ENCODE data around the gene IL36B. TPM values are rescaled to one million over a fixed set of nuclear protein-coding genes. Genes with fewer than 3 reads are reported as not detected.

The IL36B gene
- total RNA-seq, 4 donors from 2014 or later, result not detected

DNA sequence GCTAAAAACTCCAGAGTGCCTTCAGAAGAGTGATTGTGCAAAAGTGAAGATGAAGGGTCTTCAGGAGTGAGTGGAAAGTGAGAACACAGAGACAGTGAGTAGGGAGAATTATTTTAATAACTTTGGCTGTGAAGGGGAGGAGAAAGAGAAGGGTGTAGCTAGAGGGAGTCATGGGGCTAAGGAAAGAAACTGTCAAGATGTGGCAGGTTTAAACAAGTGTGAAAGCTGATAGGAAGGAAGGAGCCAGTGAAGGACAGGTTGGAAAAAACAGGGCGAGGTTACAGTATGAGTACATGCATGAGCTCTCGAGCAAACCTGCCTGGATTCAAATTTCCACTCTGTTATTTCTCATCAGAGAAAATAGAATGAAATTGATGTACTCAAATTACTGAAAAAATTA is 32.9 kb upstream of the IL36B start:
- H3K9me3 ChIP-seq, result no peaks in the 10 kb centered on the region
- 77 to 83% methylated on average over 2 of the region's 2 CpGs for WGBS, 2 donors
- no peak overlapping the region for H3K27ac ChIP-seq
- H3K27me3 ChIP-seq, result no peaks in the 10 kb centered on the region
- no peak overlapping the region for H3K4me3 ChIP-seq
- no peak for DNase-seq (ENCODE audit: low spot score in 2 of 2)
- TF ChIP-seq POLR2A (IDR thresholded peaks at IDR 0.05), result no peak
- TF ChIP-seq EP300 (IDR thresholded peaks at IDR 0.05), result no peak
- TF ChIP-seq, protein P1, sequence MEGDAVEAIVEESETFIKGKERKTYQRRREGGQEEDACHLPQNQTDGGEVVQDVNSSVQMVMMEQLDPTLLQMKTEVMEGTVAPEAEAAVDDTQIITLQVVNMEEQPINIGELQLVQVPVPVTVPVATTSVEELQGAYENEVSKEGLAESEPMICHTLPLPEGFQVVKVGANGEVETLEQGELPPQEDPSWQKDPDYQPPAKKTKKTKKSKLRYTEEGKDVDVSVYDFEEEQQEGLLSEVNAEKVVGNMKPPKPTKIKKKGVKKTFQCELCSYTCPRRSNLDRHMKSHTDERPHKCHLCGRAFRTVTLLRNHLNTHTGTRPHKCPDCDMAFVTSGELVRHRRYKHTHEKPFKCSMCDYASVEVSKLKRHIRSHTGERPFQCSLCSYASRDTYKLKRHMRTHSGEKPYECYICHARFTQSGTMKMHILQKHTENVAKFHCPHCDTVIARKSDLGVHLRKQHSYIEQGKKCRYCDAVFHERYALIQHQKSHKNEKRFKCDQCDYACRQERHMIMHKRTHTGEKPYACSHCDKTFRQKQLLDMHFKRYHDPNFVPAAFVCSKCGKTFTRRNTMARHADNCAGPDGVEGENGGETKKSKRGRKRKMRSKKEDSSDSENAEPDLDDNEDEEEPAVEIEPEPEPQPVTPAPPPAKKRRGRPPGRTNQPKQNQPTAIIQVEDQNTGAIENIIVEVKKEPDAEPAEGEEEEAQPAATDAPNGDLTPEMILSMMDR (IDR thresholded peaks at IDR 0.05), result no peak
- no peaks in the 10 kb centered on the region for H3K4me1 ChIP-seq
- no peaks in the 10 kb centered on the region for H3K36me3 ChIP-seq

DNA sequence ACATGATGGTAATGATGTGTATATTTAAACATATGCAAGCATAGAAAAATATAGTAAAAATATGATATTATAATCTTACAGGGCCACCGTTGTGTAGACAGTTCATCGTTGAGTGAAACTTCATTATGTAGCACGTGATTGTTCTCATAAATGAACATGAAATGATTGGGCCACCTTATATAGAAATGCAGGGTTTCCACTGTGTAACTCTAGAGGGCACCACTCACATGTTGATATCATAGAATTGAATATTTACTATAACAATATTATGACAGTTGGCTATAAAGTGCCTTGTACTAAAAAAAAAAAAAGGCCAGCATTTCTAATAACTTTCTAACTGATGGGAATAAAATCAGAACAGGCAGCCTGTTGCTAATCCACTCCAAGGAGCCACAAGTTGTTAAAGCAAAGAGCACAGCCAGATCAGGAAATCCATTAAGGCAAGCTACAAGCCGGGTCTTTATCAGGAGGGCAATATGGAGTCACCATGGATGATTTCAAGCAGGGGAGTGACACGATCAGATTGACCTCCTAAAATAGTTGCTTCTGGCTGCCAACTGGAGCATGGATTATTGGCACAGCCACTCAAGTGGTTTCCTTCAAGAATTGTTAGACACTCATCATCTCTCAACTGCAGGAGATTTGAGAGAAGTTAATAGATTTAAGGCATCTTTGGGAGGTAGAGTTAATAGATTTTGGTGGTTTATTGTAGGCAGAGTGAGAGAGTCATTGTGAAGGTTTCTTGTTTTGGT is 31.8 kb upstream of the IL36B start:
- H3K27ac ChIP-seq, result no peak overlapping the region
- no peak overlapping the region for H3K4me3 ChIP-seq
- H3K9me3 ChIP-seq, result no peaks in the 10 kb centered on the region
- DNase-seq (ENCODE audit: low spot score in 2 of 2), result no peak
- no peaks in the 10 kb centered on the region for H3K36me3 ChIP-seq
- TF ChIP-seq, protein P1 (IDR thresholded peaks at IDR 0.05), result peak in 1 of 5 experiments; percentile 22
- TF ChIP-seq EP300 (IDR thresholded peaks at IDR 0.05), result no peak
- 51 to 65% methylated on average over 5 of the region's 5 CpGs for WGBS, 2 donors
- H3K27me3 ChIP-seq, result no peaks in the 10 kb centered on the region
- H3K4me1 ChIP-seq, result no peaks in the 10 kb centered on the region

DNA sequence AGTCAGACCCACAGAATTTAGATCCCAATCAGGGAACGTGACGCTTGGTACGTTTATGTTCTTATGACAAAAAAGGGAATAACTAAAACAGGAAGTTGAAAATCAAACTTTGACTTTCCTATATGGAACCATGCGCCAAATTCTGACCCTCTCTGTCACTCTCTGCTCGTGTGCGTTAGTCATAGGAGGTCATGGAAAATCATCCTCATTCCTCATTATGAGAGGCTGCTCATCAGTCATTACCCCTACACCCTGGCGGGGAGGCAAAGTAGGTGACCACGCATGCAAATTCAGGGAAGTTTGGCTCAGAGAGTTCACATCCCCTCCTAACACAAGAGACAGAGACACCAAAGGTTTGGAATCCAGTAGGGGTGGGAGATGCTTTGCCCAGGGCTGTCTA is 30.6 kb upstream of the IL36B start:
- WGBS, 2 donors, result 77 to 83% methylated on average over 8 of the region's 8 CpGs
- Histone ChIP-seq H3K36me3 (no peaks in the 10 kb centered on the region), H3K27me3 (no peaks in the 10 kb centered on the region)

DNA sequence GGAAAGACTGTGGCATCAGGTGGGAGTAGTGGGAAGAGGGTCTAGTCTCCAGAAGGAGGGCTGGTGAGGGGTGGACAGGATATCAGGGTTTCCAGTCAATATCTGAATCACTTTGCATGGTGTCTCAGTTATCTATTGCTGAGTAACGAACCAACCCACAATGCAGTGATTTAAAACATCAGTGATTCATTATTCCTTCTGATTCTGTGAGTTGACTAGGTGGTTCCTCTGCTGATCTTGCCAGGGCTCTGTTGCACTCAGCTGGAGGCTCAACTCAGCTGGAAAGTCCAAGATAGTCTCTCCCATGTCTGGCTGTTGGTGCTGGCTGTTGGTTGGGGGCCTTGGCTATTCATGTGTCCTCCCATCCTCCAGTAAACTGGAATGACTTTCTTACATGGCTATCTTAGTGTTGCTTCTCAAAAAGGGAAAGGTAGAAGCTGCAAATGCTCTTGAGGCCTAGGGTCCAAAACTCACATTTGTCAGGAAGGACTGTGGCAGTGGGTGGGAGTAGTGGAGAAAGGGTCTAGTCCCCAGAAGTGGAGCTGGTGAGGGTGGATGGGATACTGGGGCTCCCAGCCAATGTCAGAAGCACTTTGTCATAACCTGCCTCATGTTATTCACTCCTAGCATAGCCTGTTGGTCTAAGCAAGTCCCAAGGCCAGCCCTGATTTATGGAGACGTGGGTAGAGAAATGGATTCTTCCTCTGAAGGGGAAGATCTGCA is 29.0 kb upstream of the IL36B start:
- no peak for DNase-seq (ENCODE audit: low spot score in 2 of 2)
- no peaks in the 10 kb centered on the region for H3K27me3 ChIP-seq
- 78 to 89% methylated on average over 2 of the region's 2 CpGs for WGBS, 2 donors
- peaks cover 0 to 13% (median 0%) of the 10 kb centered on the region in 4 donors for H3K4me1 ChIP-seq
- H3K4me3 ChIP-seq, result no peak overlapping the region
- TF ChIP-seq EP300 (IDR thresholded peaks at IDR 0.05) (no peak), POLR2A (IDR thresholded peaks at IDR 0.05) (no peak)
- TF ChIP-seq, protein P1 (IDR thresholded peaks at IDR 0.05), result no peak
- no peaks in the 10 kb centered on the region for H3K9me3 ChIP-seq
- H3K36me3 ChIP-seq, result no peaks in the 10 kb centered on the region
- no peak overlapping the region for H3K27ac ChIP-seq

More for the DNA sequence above, 30.6 kb upstream of the IL36B start:
- TF ChIP-seq, protein P1 (IDR thresholded peaks at IDR 0.05), result no peak
- peak; percentile 16 to 27 for TF ChIP-seq EP300 (IDR thresholded peaks at IDR 0.05)
- no peak overlapping the region for H3K27ac ChIP-seq
- peaks cover 0 to 8% (median 0%) of the 10 kb centered on the region in 4 donors for H3K4me1 ChIP-seq
- H3K4me3 ChIP-seq, result no peak overlapping the region
- no peaks in the 10 kb centered on the region for H3K9me3 ChIP-seq
- peak in 1 of 2 donors; percentile 8 for DNase-seq (ENCODE audit: low spot score in 2 of 2)

DNA sequence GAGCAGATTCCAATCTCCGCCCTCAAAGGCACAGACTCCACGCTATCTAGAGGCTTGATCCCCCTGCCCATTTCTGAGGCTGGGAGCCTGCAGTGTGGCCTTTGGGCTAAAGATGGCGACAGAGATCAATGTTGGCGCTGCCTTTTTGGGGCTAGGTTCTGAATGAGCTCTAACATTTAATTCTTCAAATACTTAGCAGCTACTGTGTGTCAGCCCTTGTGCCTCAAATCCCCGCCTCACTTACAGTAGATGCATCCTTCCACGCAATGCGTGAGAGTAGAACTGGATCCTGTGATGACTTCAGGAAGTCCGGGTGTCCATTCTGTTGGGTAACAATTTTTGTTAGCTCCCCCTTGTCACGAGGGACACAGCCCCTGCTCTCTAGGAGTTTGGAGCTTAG is 27.5 kb upstream of the IL36B start:
- peak in 1 of 2 donors; percentile 32 for DNase-seq (ENCODE audit: low spot score in 2 of 2)

More for the DNA sequence above, 27.5 kb upstream of the IL36B start:
- TF ChIP-seq EP300 (IDR thresholded peaks at IDR 0.05), result no peak
- no peak for TF ChIP-seq POLR2A (IDR thresholded peaks at IDR 0.05)
- TF ChIP-seq, protein P1 (IDR thresholded peaks at IDR 0.05), result peak; percentile 30 to 40 (median 35)
- no peak overlapping the region for H3K4me3 ChIP-seq
- no peaks in the 10 kb centered on the region for H3K27me3 ChIP-seq
- H3K36me3 ChIP-seq, result no peaks in the 10 kb centered on the region
- H3K4me1 ChIP-seq, result peaks cover 0 to 13% (median 0%) of the 10 kb centered on the region in 4 donors
- H3K9me3 ChIP-seq, result no peaks in the 10 kb centered on the region
- H3K27ac ChIP-seq, result no peak overlapping the region
- 31 to 35% methylated on average over 9 of the region's 9 CpGs for WGBS, 2 donors
